ENCODE results near the gene NQO2. TPM values are rescaled to one million over a fixed set of nuclear protein-coding genes. Genes with fewer than 3 reads are reported as not detected.

The NQO2 gene
- total and polyA plus RNA-seq, 2 of the 13 experiments (the other 11 are each of a cell fraction or from before 2014, with no cell fraction given), result 32.2 to 56.5 TPM

- TF ChIP-seq ZBTB21 (CRISPR knock-in tag; IDR thresholded peaks at IDR 0.05) (no peak), ZZZ3 (CRISPR knock-in tag; IDR thresholded peaks at IDR 0.05; ENCODE audit: borderline replicate concordance) (no peak), ZKSCAN8 (CRISPR knock-in tag; IDR thresholded peaks at IDR 0.05; ENCODE audit: borderline replicate concordance) (no peak), DNMT1 (CRISPR knock-in tag; IDR thresholded peaks at IDR 0.05) (no peak), BORCS8-MEF2B (CRISPR knock-in tag; IDR thresholded peaks at IDR 0.05) (no peak), ZNF792 (CRISPR knock-in tag; IDR thresholded peaks at IDR 0.05) (no peak), CREM (IDR thresholded peaks at IDR 0.05) (no peak), CREM (CRISPR knock-in tag; IDR thresholded peaks at IDR 0.05) (no peak), NFKB2 (CRISPR knock-in tag; IDR thresholded peaks at IDR 0.05; ENCODE audit: borderline replicate concordance) (no peak), ZNF264 (CRISPR knock-in tag; IDR thresholded peaks at IDR 0.05) (no peak), ZBTB7A (CRISPR knock-in tag; IDR thresholded peaks at IDR 0.05) (no peak), ZNF512B (CRISPR knock-in tag; IDR thresholded peaks at IDR 0.05; ENCODE audit: borderline replicate concordance) (no peak), NFE2L1 (CRISPR knock-in tag; IDR thresholded peaks at IDR 0.05; ENCODE audit: borderline replicate concordance) (no peak), HDAC2 (CRISPR knock-in tag; IDR thresholded peaks at IDR 0.05) (peak; percentile 28; the same call in 1 of the 2 replicates), RARG (CRISPR knock-in tag; IDR thresholded peaks at IDR 0.05; ENCODE audit: low read depth) (no peak), MIER2 (CRISPR knock-in tag; IDR thresholded peaks at IDR 0.05) (no peak), ZNF34 (CRISPR knock-in tag; IDR thresholded peaks at IDR 0.05; ENCODE audit: borderline replicate concordance) (no peak), CTCF (CRISPR knock-in tag; IDR thresholded peaks at IDR 0.05) (peak; percentile 75), GLI4 (CRISPR knock-in tag; IDR thresholded peaks at IDR 0.05; ENCODE audit: borderline replicate concordance) (no peak), ZNF710 (CRISPR knock-in tag; IDR thresholded peaks at IDR 0.05; ENCODE audit: borderline replicate concordance) (no peak), FOXK1 (CRISPR knock-in tag; IDR thresholded peaks at IDR 0.05; ENCODE audit: borderline replicate concordance, low read depth) (peak; percentile 95), ZNF350 (CRISPR knock-in tag; IDR thresholded peaks at IDR 0.05; ENCODE audit: borderline replicate concordance, low read depth) (no peak), MYC (CRISPR knock-in tag; IDR thresholded peaks at IDR 0.05; ENCODE audit: borderline replicate concordance) (no peak), ZBTB38 (CRISPR knock-in tag; IDR thresholded peaks at IDR 0.05) (no peak), ZNF382 (CRISPR knock-in tag; IDR thresholded peaks at IDR 0.05; ENCODE audit: borderline replicate concordance) (no peak), ZNF234 (CRISPR knock-in tag; conservative IDR thresholded peaks at IDR 0.05) (no peak), ZNF530 (CRISPR knock-in tag; IDR thresholded peaks at IDR 0.05; ENCODE audit: low read depth) (no peak)
Measured at GRCh38 chr6:3001773-3002293, 2.1 kb downstream of the NQO2 start (continued).
